GM19463 (cell line): ENCODE measurements around the gene CBFA2T3.
"Not testable (repeated sequence)": the region's sequence is repeated elsewhere in the genome, so short reads cannot be mapped to it uniquely, and the experiment has no call there.

ENCODE experiments used
- ATAC-seq: cut with Tn5 transposase; IDR thresholded peaks from one replicate; pipeline ENCODE4 v1.9.1; 2021; ENCODE audit warnings: mild to moderate bottlenecking, moderate library complexity; ENCODE audit not compliant: unreplicated experiment

Gene CBFA2T3

GRCh38 chr16:88925540-88925887, 51.5 kb downstream of the CBFA2T3 start:
- ATAC-seq = no peak

- ATAC-seq = no peak
These were observed 52.0 kb downstream of the CBFA2T3 start for GRCh38 chr16:88924834-88925539.

GRCh38 chr16:88923926-88924833, 52.8 kb downstream of the CBFA2T3 start:
- no peak for ATAC-seq

GRCh38 chr16:88923450-88923849, 53.6 kb downstream of the CBFA2T3 start:
- ATAC-seq = no peak

GRCh38 chr16:88922826-88923410, 54.1 kb downstream of the CBFA2T3 start:
- no peak for ATAC-seq

GRCh38 chr16:88922114-88922825, 54.7 kb downstream of the CBFA2T3 start:
- ATAC-seq = no peak

GRCh38 chr16:88921591-88921990, 55.4 kb downstream of the CBFA2T3 start:
- no peak for ATAC-seq

GRCh38 chr16:88920618-88921590, 56.1 kb downstream of the CBFA2T3 start:
- ATAC-seq = no peak

- no peak for ATAC-seq
These were observed 57.1 kb downstream of the CBFA2T3 start for GRCh38 chr16:88919936-88920335.

GRCh38 chr16:88918896-88919295, 58.1 kb downstream of the CBFA2T3 start:
- ATAC-seq = not testable (repeated sequence)

GRCh38 chr16:88917915-88918627, 58.9 kb downstream of the CBFA2T3 start:
- ATAC-seq = no peak

- ATAC-seq = no peak
These were observed 59.7 kb downstream of the CBFA2T3 start for GRCh38 chr16:88917146-88917914.

- no peak for ATAC-seq
These were observed 61.2 kb downstream of the CBFA2T3 start for GRCh38 chr16:88915639-88916327.

GRCh38 chr16:88914750-88915368, 62.1 kb downstream of the CBFA2T3 start:
- ATAC-seq = no peak

GRCh38 chr16:88913870-88914269, 63.1 kb downstream of the CBFA2T3 start:
- no peak for ATAC-seq

GRCh38 chr16:88913001-88913612, 63.9 kb downstream of the CBFA2T3 start:
- no peak for ATAC-seq

- ATAC-seq = no peak
These were observed 64.5 kb downstream of the CBFA2T3 start for GRCh38 chr16:88912556-88912955.
